ENCODE results near the gene FLNC.

The FLNC gene

DNA sequence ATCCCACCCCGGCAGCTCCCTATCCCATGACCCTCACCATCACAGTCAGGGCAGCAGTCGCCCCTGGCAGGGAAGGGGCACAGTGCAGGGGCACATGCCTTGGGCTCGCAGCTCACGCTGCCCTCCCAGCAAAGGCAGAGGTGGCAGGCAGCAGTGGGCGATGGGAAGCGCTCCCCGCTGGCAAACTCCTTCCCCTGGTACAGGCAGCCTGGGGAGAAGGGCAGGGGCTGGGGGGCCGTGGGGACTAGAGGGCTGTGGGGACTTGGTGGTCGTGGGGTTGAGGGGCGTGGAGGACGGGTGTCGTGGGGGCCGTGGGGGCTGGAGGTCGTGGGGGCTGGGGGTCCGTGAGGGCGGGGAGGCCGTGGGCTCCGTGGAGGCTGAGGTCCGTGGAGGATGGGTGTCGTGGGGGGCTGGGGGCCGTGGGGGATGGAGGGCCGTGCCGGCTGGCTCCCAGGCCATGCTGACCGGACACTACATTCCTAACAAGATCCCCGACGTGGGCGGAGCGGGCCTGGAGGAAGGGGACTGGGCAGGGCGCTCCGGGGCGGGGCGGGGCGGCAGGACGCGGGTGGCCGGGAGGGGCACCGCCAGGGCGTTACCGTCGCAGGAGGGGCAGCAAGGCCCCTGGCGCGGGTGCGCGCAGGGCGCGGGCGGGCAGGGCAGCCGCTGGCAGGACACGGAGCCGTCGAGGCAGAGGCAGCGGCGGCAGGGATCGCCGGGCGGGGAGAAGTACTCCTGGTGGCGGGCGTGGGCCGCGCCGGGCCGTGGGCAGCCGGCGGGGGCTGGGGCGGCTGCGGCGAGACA, 60.3 kb downstream of the FLNC start:
- no peak for DNase-seq (ENCODE audit: low read depth in 2 of 3, low spot score in 2 of 3)

- no peak for DNase-seq (ENCODE audit: low read depth in 2 of 3, low spot score in 2 of 3)
Measured at GRCh38 chr7:128891110-128891941, 61.1 kb downstream of the FLNC start.

- no peak for DNase-seq (ENCODE audit: low read depth in 2 of 3, low spot score in 2 of 3)
Measured at GRCh38 chr7:128891942-128892269, 61.7 kb downstream of the FLNC start.

- no peak for DNase-seq (ENCODE audit: low read depth in 2 of 3, low spot score in 2 of 3)
Measured at GRCh38 chr7:128892521-128893250, 62.5 kb downstream of the FLNC start.

DNA sequence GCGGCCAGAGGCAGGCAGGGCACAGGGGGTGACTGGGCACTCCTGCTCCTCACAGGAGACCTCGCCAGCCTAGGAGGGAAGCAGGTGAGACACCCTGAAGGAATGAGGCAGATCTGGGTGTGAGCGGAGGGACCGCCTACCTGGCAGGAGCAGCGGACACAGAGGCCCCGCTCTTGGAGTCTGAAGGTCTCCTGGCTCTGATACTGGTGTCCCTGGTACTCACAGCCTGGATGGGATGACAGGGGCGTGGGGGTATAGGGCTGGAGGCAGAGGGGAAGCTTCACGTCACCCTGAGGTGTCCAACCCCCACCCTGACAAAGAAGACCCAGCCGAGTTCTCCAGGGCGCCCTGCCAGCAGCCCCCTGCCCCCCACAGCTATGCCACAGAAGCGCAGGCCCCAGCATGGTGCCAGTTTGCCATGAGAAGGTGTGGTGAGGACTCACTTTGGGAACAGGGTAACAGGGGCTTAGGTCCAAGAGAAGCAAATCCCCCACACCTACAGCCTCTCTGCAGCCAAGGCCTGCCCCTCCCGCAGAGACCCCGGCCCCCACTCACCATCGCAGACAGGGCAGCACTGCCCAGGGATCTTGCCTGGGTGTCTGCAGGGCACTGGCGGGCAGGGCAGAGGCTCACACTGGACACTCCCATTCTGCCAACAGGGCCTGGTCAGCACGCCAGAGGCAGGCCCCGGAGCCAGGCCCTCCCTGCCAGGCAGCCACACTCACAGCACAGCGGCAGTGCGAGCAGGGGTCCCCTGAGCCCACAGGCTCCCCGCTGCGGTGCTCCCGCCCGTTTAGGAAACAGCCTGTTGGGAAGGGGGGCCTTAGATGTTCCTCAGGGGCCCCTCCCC, 63.3 kb downstream of the FLNC start:
- DNase-seq (ENCODE audit: low read depth in 2 of 3, low spot score in 2 of 3), result no peak

DNA sequence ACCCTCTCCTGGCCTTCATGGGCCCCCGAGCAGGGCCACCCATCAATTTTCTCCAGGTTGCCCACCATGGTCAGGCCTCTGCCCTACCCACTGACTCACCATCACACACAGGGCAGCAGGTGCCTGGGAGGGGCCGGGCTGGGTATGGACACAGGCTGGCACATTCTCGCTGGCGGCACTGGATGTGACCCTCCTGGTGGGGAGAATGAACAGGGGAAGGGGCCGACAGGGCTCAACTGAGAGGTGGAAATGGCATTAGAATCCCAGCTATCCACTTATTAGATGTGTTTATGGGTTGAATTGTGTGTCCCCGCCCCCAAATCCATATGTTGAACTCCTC, 63.9 kb downstream of the FLNC start:
- no peak for DNase-seq (ENCODE audit: low read depth in 2 of 3, low spot score in 2 of 3)

- no peak for DNase-seq (ENCODE audit: low read depth in 2 of 3, low spot score in 2 of 3)
Measured at GRCh38 chr7:128895320-128895719, 65.1 kb downstream of the FLNC start.

- DNase-seq (ENCODE audit: low read depth in 2 of 3, low spot score in 2 of 3), result no peak
Measured at GRCh38 chr7:128899392-128899791, 69.2 kb downstream of the FLNC start.

- no peak for DNase-seq (ENCODE audit: low read depth in 2 of 3, low spot score in 2 of 3)
Measured at GRCh38 chr7:128900237-128900636, 70.0 kb downstream of the FLNC start.

- DNase-seq (ENCODE audit: low read depth in 2 of 3, low spot score in 2 of 3), result no peak
Measured at GRCh38 chr7:128902761-128903585, 72.8 kb downstream of the FLNC start.

- DNase-seq (ENCODE audit: low read depth in 2 of 3, low spot score in 2 of 3), result no peak
Measured at GRCh38 chr7:128903621-128904361, 73.6 kb downstream of the FLNC start.

DNA sequence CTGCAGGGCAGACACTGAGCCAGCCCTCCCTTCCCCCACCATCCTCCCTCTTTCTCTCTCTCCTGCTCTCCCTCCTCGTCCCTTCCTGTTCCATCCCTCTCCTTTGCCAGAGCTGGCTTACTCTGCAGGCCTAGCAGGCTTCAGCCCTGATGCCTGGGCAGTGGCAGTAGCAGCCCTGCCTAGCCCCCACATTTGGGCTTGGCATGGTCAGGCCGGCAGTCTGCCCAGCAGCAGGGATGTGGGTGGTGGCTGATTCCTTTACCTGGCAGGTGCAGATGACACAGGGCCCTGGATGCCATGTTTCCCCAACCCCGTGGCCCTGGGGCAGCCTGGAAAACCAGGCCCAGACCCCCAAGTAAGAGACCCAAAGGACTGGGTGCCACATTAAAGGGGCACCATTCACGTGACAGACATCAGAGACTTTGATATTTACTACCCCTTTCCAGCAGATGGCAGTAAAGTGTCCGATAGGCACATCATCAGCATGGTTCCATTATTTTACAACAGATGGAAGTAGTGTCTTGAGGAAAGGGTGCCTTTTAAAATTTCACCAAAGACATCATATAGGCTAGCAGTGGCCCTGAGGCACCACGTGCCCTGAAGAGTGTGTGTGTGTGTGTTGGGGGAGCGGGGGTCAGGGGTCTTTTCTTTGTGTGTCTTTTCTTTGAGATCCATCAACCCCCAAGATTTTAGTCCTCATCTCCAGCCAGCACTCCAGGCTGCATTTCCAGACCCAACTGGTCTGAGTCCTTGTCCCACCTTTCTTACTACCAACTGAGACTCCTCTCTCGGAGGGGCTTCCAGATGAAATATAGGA, 74.4 kb downstream of the FLNC start:
- DNase-seq (ENCODE audit: low read depth in 2 of 3, low spot score in 2 of 3), result no peak

GRCh38 chr7:128906001-128906765, 76.0 kb downstream of the FLNC start:
- DNase-seq (ENCODE audit: low read depth in 2 of 3, low spot score in 2 of 3), result no peak

DNA sequence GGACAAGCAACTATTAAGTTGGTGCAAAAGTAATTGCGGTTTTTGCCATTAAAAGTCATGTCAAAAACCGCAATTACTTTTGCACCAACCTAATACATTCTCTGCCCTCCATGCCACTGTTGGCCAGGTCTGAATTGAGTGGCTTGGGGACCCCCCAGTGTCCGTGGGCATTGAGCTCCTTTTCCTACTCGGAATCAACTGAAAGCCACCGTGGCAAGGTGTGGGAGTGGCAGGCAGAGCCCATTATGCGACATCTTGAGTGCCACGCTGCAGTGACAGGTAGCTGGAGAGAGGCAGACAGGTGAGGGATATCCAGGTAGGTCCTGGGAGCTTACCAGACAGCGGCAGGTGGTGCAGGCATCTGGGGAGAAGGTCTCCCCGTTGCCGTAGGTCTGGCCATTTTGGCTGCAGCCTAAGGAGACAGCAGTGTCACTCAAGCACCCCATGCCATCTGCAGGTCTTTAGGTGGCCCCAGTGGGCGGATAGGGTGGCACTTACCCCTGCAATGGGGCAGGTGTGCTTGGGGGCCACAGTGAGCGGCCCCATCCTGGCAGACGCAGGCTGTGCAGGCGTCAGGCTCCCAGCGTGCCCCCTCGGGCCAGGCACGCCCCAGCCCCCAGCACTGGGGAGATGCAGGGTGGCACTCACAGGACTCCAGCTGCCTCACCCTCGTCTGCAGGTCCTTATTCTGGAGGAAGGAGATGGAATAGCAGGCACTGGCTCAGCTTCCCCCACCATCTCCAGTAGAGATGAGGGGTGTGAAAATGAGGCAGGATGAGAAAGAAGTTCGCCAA, 76.8 kb downstream of the FLNC start:
- DNase-seq (ENCODE audit: low read depth in 2 of 3, low spot score in 2 of 3), result no peak
